ENCODE results near the gene P3H3. TPM values are rescaled to one million over a fixed set of nuclear protein-coding genes. Genes with fewer than 3 reads are reported as not detected.
"Not testable (repeated sequence)": the region's sequence is repeated elsewhere in the genome, so short reads cannot be mapped to it uniquely, and the experiment has no call there.

The P3H3 gene
- total and polyA plus RNA-seq, 4 donors: 0.42 to 1.9 (median 1.6) TPM

DNA sequence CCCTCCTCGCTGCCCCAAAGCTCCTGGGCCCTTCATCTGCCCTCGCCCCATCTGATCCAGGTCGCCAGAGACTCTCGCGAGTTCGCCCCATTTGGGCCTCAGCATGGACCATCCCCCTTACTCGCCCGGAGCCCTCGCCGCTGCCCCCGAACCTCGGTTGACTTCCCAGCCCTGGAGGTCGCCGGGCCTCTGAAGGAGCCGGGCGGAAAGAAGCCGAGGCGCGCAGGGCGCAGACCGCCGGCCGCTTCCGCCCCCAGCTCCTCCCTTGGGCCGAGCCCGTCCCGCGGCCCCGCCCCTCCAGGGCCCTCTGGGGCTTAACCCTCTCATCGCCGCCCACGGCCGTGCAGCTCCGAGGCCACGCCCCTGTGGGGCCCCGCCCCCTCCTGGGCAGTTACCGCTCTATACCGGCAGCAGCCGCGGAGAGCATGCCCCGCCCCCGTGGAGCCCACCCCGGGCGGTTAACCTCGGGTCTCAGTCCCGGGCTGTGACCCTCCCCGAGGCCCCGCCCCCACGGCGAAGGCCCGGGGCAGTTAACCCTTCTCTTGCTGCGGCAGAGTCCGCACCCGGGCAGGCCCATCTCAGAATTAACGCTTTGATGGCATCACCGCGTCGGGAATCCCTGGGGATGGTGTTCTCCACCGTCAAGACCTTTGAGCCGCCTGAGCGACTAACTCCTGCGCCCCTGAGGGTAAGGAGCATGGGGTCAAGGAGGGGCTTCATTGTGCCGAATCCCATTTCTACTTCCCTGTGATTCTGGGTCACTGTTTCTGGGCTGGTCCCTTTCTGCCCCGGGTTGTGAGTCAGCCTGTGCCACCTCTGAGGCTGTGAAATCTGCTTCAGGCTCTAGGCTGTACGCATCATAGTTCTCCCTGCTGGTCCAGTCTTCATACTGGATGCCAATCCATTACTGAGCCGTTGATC, 45.1 kb downstream of the P3H3 start, which contains the start of gene SPSB2:
Gene SPSB2, minus strand, starts transcription at position 210 of the 921 bp plus-strand sequence. CDS start 402 bp downstream, outside the sequence.
- Histone ChIP-seq H3K9ac (ENCODE audit: low read depth in 1 of 2, low read length in 2 of 2) (peak within 1 kb of the TSS; percentile 45 to 65), H3K9me3 (ENCODE audit: control insufficient read depth in 4 of 4, low read length in 3 of 4) (no peaks in the 10 kb centered on the region), H3K4me1 (ENCODE audit: control insufficient read depth in 4 of 4, insufficient read depth in 4 of 4, low read length in 3 of 4) (peaks cover 0 to 44% (median 32%) of the 10 kb centered on the region in 4 donors), H3K27me3 (ENCODE audit: control insufficient read depth in 4 of 4, insufficient read depth in 4 of 4, low read length in 3 of 4) (no peaks in the 10 kb centered on the region), H3K36me3 (ENCODE audit: control insufficient read depth in 4 of 4, insufficient read depth in 3 of 4, low read depth in 1 of 4, low read length in 3 of 4) (peaks cover 4 to 12% (median 7%) of the 10 kb centered on the region in 4 donors), H3K4me3 (ENCODE audit: low read depth in 1 of 3, low read length in 3 of 3) (peak within 1 kb of the TSS; percentile 69 to 76 (median 75)), H3K27ac (ENCODE audit: low read depth in 1 of 2, low read length in 2 of 2) (peak within 1 kb of the TSS; percentile 54 to 75)
- WGBS: 1% methylated on average over 66 of the region's 66 CpGs
- peak; percentile 99 for DNase-seq (ENCODE audit: low spot score)
- TF ChIP-seq, protein P1, sequence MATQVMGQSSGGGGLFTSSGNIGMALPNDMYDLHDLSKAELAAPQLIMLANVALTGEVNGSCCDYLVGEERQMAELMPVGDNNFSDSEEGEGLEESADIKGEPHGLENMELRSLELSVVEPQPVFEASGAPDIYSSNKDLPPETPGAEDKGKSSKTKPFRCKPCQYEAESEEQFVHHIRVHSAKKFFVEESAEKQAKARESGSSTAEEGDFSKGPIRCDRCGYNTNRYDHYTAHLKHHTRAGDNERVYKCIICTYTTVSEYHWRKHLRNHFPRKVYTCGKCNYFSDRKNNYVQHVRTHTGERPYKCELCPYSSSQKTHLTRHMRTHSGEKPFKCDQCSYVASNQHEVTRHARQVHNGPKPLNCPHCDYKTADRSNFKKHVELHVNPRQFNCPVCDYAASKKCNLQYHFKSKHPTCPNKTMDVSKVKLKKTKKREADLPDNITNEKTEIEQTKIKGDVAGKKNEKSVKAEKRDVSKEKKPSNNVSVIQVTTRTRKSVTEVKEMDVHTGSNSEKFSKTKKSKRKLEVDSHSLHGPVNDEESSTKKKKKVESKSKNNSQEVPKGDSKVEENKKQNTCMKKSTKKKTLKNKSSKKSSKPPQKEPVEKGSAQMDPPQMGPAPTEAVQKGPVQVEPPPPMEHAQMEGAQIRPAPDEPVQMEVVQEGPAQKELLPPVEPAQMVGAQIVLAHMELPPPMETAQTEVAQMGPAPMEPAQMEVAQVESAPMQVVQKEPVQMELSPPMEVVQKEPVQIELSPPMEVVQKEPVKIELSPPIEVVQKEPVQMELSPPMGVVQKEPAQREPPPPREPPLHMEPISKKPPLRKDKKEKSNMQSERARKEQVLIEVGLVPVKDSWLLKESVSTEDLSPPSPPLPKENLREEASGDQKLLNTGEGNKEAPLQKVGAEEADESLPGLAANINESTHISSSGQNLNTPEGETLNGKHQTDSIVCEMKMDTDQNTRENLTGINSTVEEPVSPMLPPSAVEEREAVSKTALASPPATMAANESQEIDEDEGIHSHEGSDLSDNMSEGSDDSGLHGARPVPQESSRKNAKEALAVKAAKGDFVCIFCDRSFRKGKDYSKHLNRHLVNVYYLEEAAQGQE (IDR thresholded peaks at IDR 0.05): peak; percentile 43
- TF ChIP-seq HNF4A (conservative IDR thresholded peaks at IDR 0.05) (peak in 1 of 2 donors; percentile 15), RXRA (IDR thresholded peaks at IDR 0.05) (peak in 1 of 2 donors; percentile 21), SP1 (IDR thresholded peaks at IDR 0.05) (peak; percentile 67), YY1 (IDR thresholded peaks at IDR 0.05) (no peak), EGR1 (IDR thresholded peaks at IDR 0.05; ENCODE audit: low read depth in 2 of 2) (no peak), RAD21 (IDR thresholded peaks at IDR 0.05) (peak; percentile 17 to 53), GABPA (IDR thresholded peaks at IDR 0.05 in 1 of 2, conservative IDR thresholded peaks at IDR 0.05 in 1 of 2) (peak in 1 of 2 donors; percentile 80), FOXA1 (IDR thresholded peaks at IDR 0.05) (peak; percentile 4), NR2F2 (IDR thresholded peaks at IDR 0.05) (peak; percentile 37), FOXA2 (IDR thresholded peaks at IDR 0.05) (no peak), MAX (IDR thresholded peaks at IDR 0.05) (peak; percentile 15)
- TF ChIP-seq, protein P2, sequence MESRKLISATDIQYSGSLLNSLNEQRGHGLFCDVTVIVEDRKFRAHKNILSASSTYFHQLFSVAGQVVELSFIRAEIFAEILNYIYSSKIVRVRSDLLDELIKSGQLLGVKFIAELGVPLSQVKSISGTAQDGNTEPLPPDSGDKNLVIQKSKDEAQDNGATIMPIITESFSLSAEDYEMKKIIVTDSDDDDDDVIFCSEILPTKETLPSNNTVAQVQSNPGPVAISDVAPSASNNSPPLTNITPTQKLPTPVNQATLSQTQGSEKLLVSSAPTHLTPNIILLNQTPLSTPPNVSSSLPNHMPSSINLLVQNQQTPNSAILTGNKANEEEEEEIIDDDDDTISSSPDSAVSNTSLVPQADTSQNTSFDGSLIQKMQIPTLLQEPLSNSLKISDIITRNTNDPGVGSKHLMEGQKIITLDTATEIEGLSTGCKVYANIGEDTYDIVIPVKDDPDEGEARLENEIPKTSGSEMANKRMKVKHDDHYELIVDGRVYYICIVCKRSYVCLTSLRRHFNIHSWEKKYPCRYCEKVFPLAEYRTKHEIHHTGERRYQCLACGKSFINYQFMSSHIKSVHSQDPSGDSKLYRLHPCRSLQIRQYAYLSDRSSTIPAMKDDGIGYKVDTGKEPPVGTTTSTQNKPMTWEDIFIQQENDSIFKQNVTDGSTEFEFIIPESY (IDR thresholded peaks at IDR 0.05): no peak
- TF ChIP-seq, protein P3, sequence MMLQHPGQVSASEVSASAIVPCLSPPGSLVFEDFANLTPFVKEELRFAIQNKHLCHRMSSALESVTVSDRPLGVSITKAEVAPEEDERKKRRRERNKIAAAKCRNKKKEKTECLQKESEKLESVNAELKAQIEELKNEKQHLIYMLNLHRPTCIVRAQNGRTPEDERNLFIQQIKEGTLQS (IDR thresholded peaks at IDR 0.05): no peak
- TF ChIP-seq, protein P4, sequence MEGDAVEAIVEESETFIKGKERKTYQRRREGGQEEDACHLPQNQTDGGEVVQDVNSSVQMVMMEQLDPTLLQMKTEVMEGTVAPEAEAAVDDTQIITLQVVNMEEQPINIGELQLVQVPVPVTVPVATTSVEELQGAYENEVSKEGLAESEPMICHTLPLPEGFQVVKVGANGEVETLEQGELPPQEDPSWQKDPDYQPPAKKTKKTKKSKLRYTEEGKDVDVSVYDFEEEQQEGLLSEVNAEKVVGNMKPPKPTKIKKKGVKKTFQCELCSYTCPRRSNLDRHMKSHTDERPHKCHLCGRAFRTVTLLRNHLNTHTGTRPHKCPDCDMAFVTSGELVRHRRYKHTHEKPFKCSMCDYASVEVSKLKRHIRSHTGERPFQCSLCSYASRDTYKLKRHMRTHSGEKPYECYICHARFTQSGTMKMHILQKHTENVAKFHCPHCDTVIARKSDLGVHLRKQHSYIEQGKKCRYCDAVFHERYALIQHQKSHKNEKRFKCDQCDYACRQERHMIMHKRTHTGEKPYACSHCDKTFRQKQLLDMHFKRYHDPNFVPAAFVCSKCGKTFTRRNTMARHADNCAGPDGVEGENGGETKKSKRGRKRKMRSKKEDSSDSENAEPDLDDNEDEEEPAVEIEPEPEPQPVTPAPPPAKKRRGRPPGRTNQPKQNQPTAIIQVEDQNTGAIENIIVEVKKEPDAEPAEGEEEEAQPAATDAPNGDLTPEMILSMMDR (IDR thresholded peaks at IDR 0.05; ENCODE audit: low read depth, low read length, missing input control): no peak

DNA sequence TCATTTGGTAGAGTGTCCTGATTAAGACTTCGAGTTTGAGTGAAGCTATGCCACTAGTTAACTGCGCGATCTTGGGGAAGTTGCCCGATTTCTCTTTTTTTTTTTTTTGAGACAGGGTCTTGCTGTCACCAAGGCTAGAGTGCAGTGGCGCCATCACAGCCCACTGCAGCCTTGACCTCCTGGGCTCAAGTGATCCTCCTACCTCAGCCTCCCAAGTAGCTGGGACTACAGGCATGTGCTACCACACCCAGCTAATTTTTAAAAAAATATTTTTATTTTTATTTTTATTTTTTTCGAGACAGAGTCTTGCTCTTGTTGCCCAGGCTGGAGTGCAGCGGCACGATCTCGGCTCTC, 45.8 kb downstream of the P3H3 start:
- 63% methylated on average over 9 of the region's 9 CpGs for WGBS
- H3K27ac ChIP-seq (ENCODE audit: low read depth in 1 of 2, low read length in 2 of 2): peak overlapping the region; percentile 54 to 75
- not testable (repeated sequence) for DNase-seq (ENCODE audit: low spot score)

DNA sequence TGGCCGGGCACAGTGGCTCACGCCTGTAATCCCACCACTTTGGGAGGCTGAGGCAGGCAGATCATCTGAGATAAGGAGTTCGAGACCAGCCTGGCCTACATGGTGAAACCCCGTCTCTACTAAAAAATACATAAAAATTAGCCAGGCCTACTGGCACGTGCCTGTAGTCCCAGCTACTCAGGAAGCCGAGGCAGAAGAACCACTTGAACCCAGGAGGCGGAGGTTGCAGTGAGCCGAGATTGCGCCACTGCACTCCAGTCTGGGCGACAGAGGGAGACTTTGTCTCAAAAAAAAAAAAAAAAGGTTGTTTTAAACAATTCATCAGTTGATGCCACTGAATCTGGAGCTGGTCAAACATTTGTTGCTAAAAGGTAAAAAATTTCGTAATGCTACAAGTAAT, 51.6 kb downstream of the P3H3 start:
- 75% methylated on average over 11 of the region's 11 CpGs for WGBS
- not testable (repeated sequence) for H3K27me3 ChIP-seq (ENCODE audit: control insufficient read depth in 4 of 4, insufficient read depth in 4 of 4, low read length in 3 of 4); H3K9me3 ChIP-seq (ENCODE audit: control insufficient read depth in 4 of 4, low read length in 3 of 4); H3K9ac ChIP-seq (ENCODE audit: low read depth in 1 of 2, low read length in 2 of 2); DNase-seq (ENCODE audit: low spot score); H3K27ac ChIP-seq (ENCODE audit: low read depth in 1 of 2, low read length in 2 of 2); H3K4me1 ChIP-seq (ENCODE audit: control insufficient read depth in 4 of 4, insufficient read depth in 4 of 4, low read length in 3 of 4); H3K36me3 ChIP-seq (ENCODE audit: control insufficient read depth in 4 of 4, insufficient read depth in 3 of 4, low read depth in 1 of 4, low read length in 3 of 4); H3K4me3 ChIP-seq (ENCODE audit: low read depth in 1 of 3, low read length in 3 of 3)

More for the DNA sequence above, 45.8 kb downstream of the P3H3 start:
- peaks cover 0 to 37% (median 25%) of the 10 kb centered on the region in 4 donors for H3K4me1 ChIP-seq (ENCODE audit: control insufficient read depth in 4 of 4, insufficient read depth in 4 of 4, low read length in 3 of 4)
- not testable (repeated sequence) for H3K27me3 ChIP-seq (ENCODE audit: control insufficient read depth in 4 of 4, insufficient read depth in 4 of 4, low read length in 3 of 4); H3K9me3 ChIP-seq (ENCODE audit: control insufficient read depth in 4 of 4, low read length in 3 of 4)
- peak overlapping the region; percentile 45 to 62 for H3K9ac ChIP-seq (ENCODE audit: low read depth in 1 of 2, low read length in 2 of 2)
- peak overlapping the region in 2 of 3 donors; percentile 56 to 69 for H3K4me3 ChIP-seq (ENCODE audit: low read depth in 1 of 3, low read length in 3 of 3)
- peaks cover 4 to 12% (median 7%) of the 10 kb centered on the region in 4 donors for H3K36me3 ChIP-seq (ENCODE audit: control insufficient read depth in 4 of 4, insufficient read depth in 3 of 4, low read depth in 1 of 4, low read length in 3 of 4)

Data from liver (tissue), 9 donors.